ENCODE results near the gene ABCC9. TPM values are rescaled to one million over a fixed set of nuclear protein-coding genes. Genes with fewer than 3 reads are reported as not detected.
A peak's percentile ranks its signal among the peaks of the same experiment; 100 is the strongest.

Gene ABCC9
- total RNA-seq, 6 donors from 2014 or later, result 9.4 to 23.4 (median 15.1) TPM

GRCh38 chr12:21775133-21775820 is 165.9 kb downstream of the ABCC9 start:
- WGBS, 2 donors, result 11 to 16% methylated on average over 14 of the region's 14 CpGs
- DNase-seq (no peak), ATAC-seq (ENCODE audit: low FRiP score in 2 of 2) (no peak)
- H3K9me3 ChIP-seq, result no peaks in the 10 kb centered on the region
- H3K4me3 ChIP-seq, result peak overlapping the region in 3 of 4 donors; percentile 54 to 56 (median 56)
- peaks cover 0 to 6% (median 0%) of the 10 kb centered on the region in 4 donors for H3K27me3 ChIP-seq
- no peaks in the 10 kb centered on the region for H3K4me1 ChIP-seq
- H3K27ac ChIP-seq, result peak overlapping the region; percentile 64 to 91 (median 81)
- TF ChIP-seq EP300 (IDR thresholded peaks at IDR 0.05) (no peak), CTCF (IDR thresholded peaks at IDR 0.05) (no peak), POLR2AphosphoS5 (IDR thresholded peaks at IDR 0.05) (no peak), POLR2A (IDR thresholded peaks at IDR 0.05) (no peak)
- H3K36me3 ChIP-seq, result no peaks in the 10 kb centered on the region

GRCh38 chr12:21774358-21775132 is 166.7 kb downstream of the ABCC9 start, which contains the start of gene KCNJ8:
KCNJ8 (minus strand) TSS chr12:21774706; CDS start chr12:21773616, 1,090 bp downstream.
- DNase-seq (peak; percentile 89 to 90), ATAC-seq (ENCODE audit: low FRiP score in 2 of 2) (peak; percentile 82 to 93)
- H3K4me1 ChIP-seq, result no peaks in the 10 kb centered on the region
- H3K4me3 ChIP-seq, result peak within 1 kb of the TSS; percentile 26 to 56 (median 55)
- no peaks in the 10 kb centered on the region for H3K36me3 ChIP-seq
- H3K9me3 ChIP-seq, result no peaks in the 10 kb centered on the region
- 1 to 2% methylated on average over 28 to 47 of the region's 49 CpGs for WGBS, 2 donors
- TF ChIP-seq EP300 (IDR thresholded peaks at IDR 0.05), result no peak
- TF ChIP-seq CTCF (IDR thresholded peaks at IDR 0.05), result no peak
- peak in 1 of 4 donors; percentile 51 for TF ChIP-seq POLR2A (IDR thresholded peaks at IDR 0.05)
- TF ChIP-seq POLR2AphosphoS5 (IDR thresholded peaks at IDR 0.05), result peak in 1 of 2 donors; percentile 47
- H3K27ac ChIP-seq, result peak within 1 kb of the TSS; percentile 64 to 91 (median 81)
- peaks cover 0 to 6% (median 0%) of the 10 kb centered on the region in 4 donors for H3K27me3 ChIP-seq

- H3K27me3 ChIP-seq, result peaks cover 0 to 6% (median 0%) of the 10 kb centered on the region in 4 donors
- peak overlapping the region in 3 of 4 donors; percentile 54 to 56 (median 56) for H3K4me3 ChIP-seq
- ATAC-seq (ENCODE audit: low FRiP score in 2 of 2) (peak in 1 of 2 donors; percentile 24), DNase-seq (no peak)
- H3K36me3 ChIP-seq, result no peaks in the 10 kb centered on the region
- no peaks in the 10 kb centered on the region for H3K4me1 ChIP-seq
- H3K27ac ChIP-seq, result peak overlapping the region; percentile 64 to 91 (median 81)
- no peak for TF ChIP-seq POLR2AphosphoS5 (IDR thresholded peaks at IDR 0.05)
- no peak for TF ChIP-seq EP300 (IDR thresholded peaks at IDR 0.05)
- no peak for TF ChIP-seq CTCF (IDR thresholded peaks at IDR 0.05)
- no peak for TF ChIP-seq POLR2A (IDR thresholded peaks at IDR 0.05)
- WGBS, 2 donors, result 8 to 12% methylated on average over 10 of the region's 10 CpGs
- no peaks in the 10 kb centered on the region for H3K9me3 ChIP-seq
Measured at GRCh38 chr12:21773806-21774205, 167.4 kb downstream of the ABCC9 start.

- peak in 2 of 6 experiments; percentile 18 to 24 for TF ChIP-seq CTCF (IDR thresholded peaks at IDR 0.05)
- TF ChIP-seq POLR2A (IDR thresholded peaks at IDR 0.05), result no peak
- TF ChIP-seq EP300 (IDR thresholded peaks at IDR 0.05), result no peak
- peak in 1 of 2 donors; percentile 30 for TF ChIP-seq POLR2AphosphoS5 (IDR thresholded peaks at IDR 0.05)
Measured at GRCh38 chr12:21773263-21773741, 167.9 kb downstream of the ABCC9 start.

More at GRCh38 chr12:21773263-21773741, 167.9 kb downstream of the ABCC9 start:
- H3K27ac ChIP-seq, result peak overlapping the region; percentile 64 to 91 (median 81)
- H3K36me3 ChIP-seq, result no peaks in the 10 kb centered on the region
- H3K27me3 ChIP-seq, result peaks cover 0 to 6% (median 0%) of the 10 kb centered on the region in 4 donors
- no peaks in the 10 kb centered on the region for H3K9me3 ChIP-seq
- DNase-seq, result peak; percentile 63 to 66
- peak; percentile 20 to 29 for ATAC-seq (ENCODE audit: low FRiP score in 2 of 2)
- no peaks in the 10 kb centered on the region for H3K4me1 ChIP-seq
- 23 to 31% methylated on average over 18 to 23 of the region's 23 CpGs for WGBS, 2 donors
- H3K4me3 ChIP-seq, result peak overlapping the region in 3 of 4 donors; percentile 54 to 56 (median 56)
